Prostate gland (tissue), 2 donors: ENCODE data around the gene CNTN4. TPM values are rescaled to one million over a fixed set of nuclear protein-coding genes. Genes with fewer than 3 reads are reported as not detected.

Experiments used
- DNase-seq: peaks from one replicate; pipeline ENCODE4 v3.0.0-alpha.2; 2019; ENCODE audit warnings: low spot score
- H3K27ac ChIP-seq, 2 donors: fragments of 200-600 bp; sonication (generic); 2 replicates each; pipeline ENCODE4 v1.5.1; 2017 to 2019
- H3K27me3 ChIP-seq: fragments of 200-600 bp; sonication (generic); replicated peaks from 2 replicates; pipeline ENCODE4 v1.5.1; 2019; ENCODE audit not compliant: insufficient read depth
- H3K36me3 ChIP-seq, 2 donors: fragments of 200-600 bp; sonication (generic); 1 replicate in 1 of 2; 2 replicates in 1 of 2; pipeline versions ENCODE4 v1.5.1 to v1.8.1; 2017 to 2019
- H3K4me1 ChIP-seq: fragments of 200-600 bp; sonication (generic); replicated peaks from 2 replicates; pipeline ENCODE4 v1.5.1; 2019
- H3K4me3 ChIP-seq, 2 donors: fragments of 200-600 bp; sonication (generic); 2 replicates each; pipeline ENCODE4 v1.5.1; 2017 to 2019
- H3K9me3 ChIP-seq: fragments of 200-600 bp; sonication (generic); 2 replicates; pipeline ENCODE4 v1.5.1; 2017
- CTCF ChIP-seq, 4 experiments: fragments of 200-600 bp in 2 of 4; fragments of 450-650 bp in 2 of 4; sonication (generic) in 2 of 4; IDR thresholded peaks; 1 replicate in 3 of 4; 2 replicates in 1 of 4; pipeline ENCODE4 v1.5.1; 2016 to 2019; ENCODE audit warnings: antibody characterized with exemption in 4 of 4, mild to moderate bottlenecking in 2 of 4, moderate library complexity in 2 of 4
- POLR2A ChIP-seq: fragments of 450-650 bp; IDR thresholded peaks from one replicate; pipeline ENCODE4 v1.6.1; 2016; ENCODE audit warnings: antibody characterized with exemption, mild to moderate bottlenecking
- POLR2AphosphoS5 ChIP-seq: sonication (generic); formaldehyde crosslinking; IDR thresholded peaks from one replicate; pipeline ENCODE4 v1.6.1; 2017; ENCODE audit warnings: antibody characterized with exemption
- WGBS: methylation state at CpG from one replicate; pipeline ENCODE4 v1.1.5; 2018; 5-methylcytosine and 5-hydroxymethylcytosine counted together
- intact Hi-C: fragments of 100-400 bp; cut with DNase I; formaldehyde crosslinking; loops from one replicate; pipeline ENCODE4 v1.14.2; 2022
- total RNA-seq, 2 donors: library from RNA; depleted of rRNA; stranded (reverse); fragments of >200 nt; gene quantifications; one replicate each; pipeline ENCODE4 v1.1.0, GENCODE V29; 2016

The CNTN4 gene
- total RNA-seq, 2 donors from 2014 or later = 1.5 to 5.7 TPM

- no peaks in the 10 kb centered on the region for H3K36me3 ChIP-seq
- no peak for TF ChIP-seq POLR2AphosphoS5
- TF ChIP-seq POLR2A = no peak
- DNase-seq = no peak
- no peaks in the 10 kb centered on the region for H3K27me3 ChIP-seq
- H3K9me3 ChIP-seq = no peaks in the 10 kb centered on the region
- WGBS = 77% methylated on average over 7 of the region's 7 CpGs
- H3K27ac ChIP-seq = no peak overlapping the region
- no peaks in the 10 kb centered on the region for H3K4me1 ChIP-seq
- intact Hi-C loops = no loop called here
- no peak overlapping the region for H3K4me3 ChIP-seq
Measured at GRCh38 chr3:2735392-2735894, 636.8 kb downstream of the CNTN4 start.

DNA sequence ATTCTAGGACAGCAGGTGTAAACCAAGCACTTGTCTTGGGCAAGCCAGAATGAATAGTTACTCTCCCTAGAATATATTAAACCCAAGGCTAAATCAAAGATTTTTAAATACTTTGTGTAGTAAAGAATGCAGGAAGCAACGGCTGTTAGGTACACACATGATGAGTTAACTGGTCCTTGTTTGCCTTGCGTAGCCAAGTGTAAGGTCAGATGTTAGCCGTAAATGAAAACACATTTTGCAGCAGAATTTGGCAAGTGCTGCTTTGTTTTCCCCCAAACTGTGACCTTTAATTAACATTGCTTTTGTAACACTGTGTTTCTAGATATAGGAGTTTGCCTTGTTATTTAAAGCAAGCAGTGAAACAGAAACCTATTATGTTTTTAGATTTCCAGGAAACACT is 642.9 kb downstream of the CNTN4 start:
- 30% methylated on average over 3 of the region's 3 CpGs for WGBS

GRCh38 chr3:2765002-2765579 is 666.4 kb downstream of the CNTN4 start:
- DNase-seq = no peak
- no peak overlapping the region for H3K4me3 ChIP-seq
- intact Hi-C loops = no loop called here
- H3K4me1 ChIP-seq = no peaks in the 10 kb centered on the region
- H3K27ac ChIP-seq = no peak overlapping the region
- H3K27me3 ChIP-seq = no peaks in the 10 kb centered on the region
- WGBS = 30% methylated on average over 9 of the region's 9 CpGs
- no peaks in the 10 kb centered on the region for H3K9me3 ChIP-seq
- no peak for TF ChIP-seq POLR2AphosphoS5
- no peak for TF ChIP-seq CTCF (IDR thresholded peaks at IDR 0.05)
- H3K36me3 ChIP-seq = no peaks in the 10 kb centered on the region

More for the DNA sequence above, 642.9 kb downstream of the CNTN4 start:
- H3K36me3 ChIP-seq = no peaks in the 10 kb centered on the region
- H3K27me3 ChIP-seq = no peaks in the 10 kb centered on the region
- no peak for DNase-seq
- no peak overlapping the region for H3K4me3 ChIP-seq
- H3K4me1 ChIP-seq = no peaks in the 10 kb centered on the region
- H3K9me3 ChIP-seq = no peaks in the 10 kb centered on the region
- no peak overlapping the region for H3K27ac ChIP-seq
- TF ChIP-seq POLR2AphosphoS5 = no peak
- no peak for TF ChIP-seq CTCF (IDR thresholded peaks at IDR 0.05)
- no peak for TF ChIP-seq POLR2A
- intact Hi-C loops = no loop called here

GRCh38 chr3:2770451-2770850 is 671.8 kb downstream of the CNTN4 start:
- TF ChIP-seq CTCF (IDR thresholded peaks at IDR 0.05) = no peak
- TF ChIP-seq POLR2AphosphoS5 = no peak
- TF ChIP-seq POLR2A = no peak
- Histone ChIP-seq H3K27me3 (no peaks in the 10 kb centered on the region), H3K27ac (no peak overlapping the region), H3K4me1 (no peaks in the 10 kb centered on the region), H3K36me3 (no peaks in the 10 kb centered on the region), H3K9me3 (no peaks in the 10 kb centered on the region), H3K4me3 (no peak overlapping the region)
- DNase-seq = no peak
- intact Hi-C loops = no loop called here
- WGBS = 11% methylated on average over 2 of the region's 2 CpGs

DNA sequence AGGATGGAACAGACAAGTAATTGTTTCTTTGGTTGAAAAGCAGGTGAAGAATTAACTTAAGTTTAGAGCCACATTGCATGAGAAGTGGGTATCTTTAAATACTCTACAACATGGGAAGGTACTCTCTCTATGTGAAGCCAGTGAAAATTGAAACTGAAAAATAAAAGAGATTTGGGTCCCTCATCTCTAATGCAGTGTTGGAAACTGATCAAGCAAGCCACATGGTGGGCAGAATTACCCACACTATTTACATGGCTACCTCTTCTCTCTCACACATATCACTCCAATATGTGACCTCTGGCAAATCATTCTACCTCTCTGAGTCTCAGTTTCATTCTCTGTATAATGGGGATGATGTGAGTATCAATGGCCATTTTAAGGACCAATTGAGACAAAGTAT is 672.5 kb downstream of the CNTN4 start:
- Histone ChIP-seq H3K36me3 (no peaks in the 10 kb centered on the region), H3K9me3 (no peaks in the 10 kb centered on the region), H3K4me1 (no peaks in the 10 kb centered on the region), H3K27me3 (no peaks in the 10 kb centered on the region), H3K4me3 (no peak overlapping the region), H3K27ac (no peak overlapping the region)
- intact Hi-C loops = no loop called here
- no peak for DNase-seq
- TF ChIP-seq CTCF (IDR thresholded peaks at IDR 0.05) = no peak
- TF ChIP-seq POLR2A = no peak
- TF ChIP-seq POLR2AphosphoS5 = no peak
